ENCODE measurements around the gene SLC26A9.

SLC26A9 gene

DNA sequence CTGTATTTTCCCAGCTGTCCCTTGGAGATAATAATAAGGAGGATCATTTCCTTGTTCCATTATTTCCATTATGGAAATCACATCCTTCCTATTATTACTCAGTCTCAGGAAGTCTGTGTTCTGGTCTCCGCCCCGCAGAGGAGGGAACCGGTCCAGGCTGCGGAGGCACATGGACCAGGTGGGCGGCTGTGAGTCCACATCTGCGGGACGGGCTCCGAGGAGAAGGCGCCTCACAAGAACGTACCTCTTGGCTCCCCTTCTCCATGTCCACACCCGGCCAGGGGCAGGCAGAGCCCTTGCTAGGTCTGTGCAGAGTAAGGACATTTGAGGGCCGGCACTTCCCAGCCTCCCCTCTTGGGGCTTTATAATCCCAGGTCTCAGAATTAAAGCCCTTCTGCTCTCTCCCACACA lies 45.3 kb upstream of the SLC26A9 start:
- TF ChIP-seq FOXP2 (optimal IDR thresholded peaks at IDR 0.05; ENCODE audit: borderline replicate concordance, extremely low read depth, extremely low read length, insufficient read depth) (no peak), TAF1 (IDR thresholded peaks at IDR 0.05; ENCODE audit: borderline replicate concordance, insufficient read depth, low read length) (no peak), POLR2AphosphoS5 (IDR thresholded peaks at IDR 0.05; ENCODE audit: low read depth, low read length) (no peak), SIN3A (IDR thresholded peaks at IDR 0.05; ENCODE audit: borderline replicate concordance, insufficient read depth, low read length) (no peak)
- TF ChIP-seq, protein P1, sequence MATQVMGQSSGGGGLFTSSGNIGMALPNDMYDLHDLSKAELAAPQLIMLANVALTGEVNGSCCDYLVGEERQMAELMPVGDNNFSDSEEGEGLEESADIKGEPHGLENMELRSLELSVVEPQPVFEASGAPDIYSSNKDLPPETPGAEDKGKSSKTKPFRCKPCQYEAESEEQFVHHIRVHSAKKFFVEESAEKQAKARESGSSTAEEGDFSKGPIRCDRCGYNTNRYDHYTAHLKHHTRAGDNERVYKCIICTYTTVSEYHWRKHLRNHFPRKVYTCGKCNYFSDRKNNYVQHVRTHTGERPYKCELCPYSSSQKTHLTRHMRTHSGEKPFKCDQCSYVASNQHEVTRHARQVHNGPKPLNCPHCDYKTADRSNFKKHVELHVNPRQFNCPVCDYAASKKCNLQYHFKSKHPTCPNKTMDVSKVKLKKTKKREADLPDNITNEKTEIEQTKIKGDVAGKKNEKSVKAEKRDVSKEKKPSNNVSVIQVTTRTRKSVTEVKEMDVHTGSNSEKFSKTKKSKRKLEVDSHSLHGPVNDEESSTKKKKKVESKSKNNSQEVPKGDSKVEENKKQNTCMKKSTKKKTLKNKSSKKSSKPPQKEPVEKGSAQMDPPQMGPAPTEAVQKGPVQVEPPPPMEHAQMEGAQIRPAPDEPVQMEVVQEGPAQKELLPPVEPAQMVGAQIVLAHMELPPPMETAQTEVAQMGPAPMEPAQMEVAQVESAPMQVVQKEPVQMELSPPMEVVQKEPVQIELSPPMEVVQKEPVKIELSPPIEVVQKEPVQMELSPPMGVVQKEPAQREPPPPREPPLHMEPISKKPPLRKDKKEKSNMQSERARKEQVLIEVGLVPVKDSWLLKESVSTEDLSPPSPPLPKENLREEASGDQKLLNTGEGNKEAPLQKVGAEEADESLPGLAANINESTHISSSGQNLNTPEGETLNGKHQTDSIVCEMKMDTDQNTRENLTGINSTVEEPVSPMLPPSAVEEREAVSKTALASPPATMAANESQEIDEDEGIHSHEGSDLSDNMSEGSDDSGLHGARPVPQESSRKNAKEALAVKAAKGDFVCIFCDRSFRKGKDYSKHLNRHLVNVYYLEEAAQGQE (IDR thresholded peaks at IDR 0.05; ENCODE audit: insufficient read depth in 1 of 2, low read depth in 2 of 2, low read length in 2 of 2), result no peak

DNA sequence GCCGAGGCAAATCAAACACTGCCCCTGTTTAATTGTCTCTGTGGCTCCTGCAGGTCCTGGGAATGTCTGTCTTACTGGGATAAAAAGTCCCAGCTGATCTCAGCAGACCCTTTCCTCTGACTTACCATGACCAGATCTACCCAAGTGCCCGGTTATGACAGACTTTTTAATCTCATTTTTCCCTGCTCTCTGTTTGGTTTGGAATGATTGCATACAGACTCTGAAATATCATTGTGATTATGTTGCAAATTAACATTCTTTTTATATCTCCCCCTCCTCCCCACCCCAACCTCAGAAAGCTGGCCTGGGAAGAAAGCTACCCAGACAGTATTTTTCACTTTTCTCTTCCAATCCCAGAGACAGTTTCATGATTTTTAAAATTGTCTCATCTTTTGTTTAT lies 43.6 kb upstream of the SLC26A9 start:
- TF ChIP-seq SIN3A (IDR thresholded peaks at IDR 0.05; ENCODE audit: borderline replicate concordance, insufficient read depth, low read length), result no peak
- no peak for TF ChIP-seq POLR2AphosphoS5 (IDR thresholded peaks at IDR 0.05; ENCODE audit: low read depth, low read length)
- TF ChIP-seq TAF1 (IDR thresholded peaks at IDR 0.05; ENCODE audit: borderline replicate concordance, insufficient read depth, low read length), result no peak
- TF ChIP-seq, protein P1 (IDR thresholded peaks at IDR 0.05; ENCODE audit: insufficient read depth in 1 of 2, low read depth in 2 of 2, low read length in 2 of 2), result no peak
- TF ChIP-seq FOXP2 (optimal IDR thresholded peaks at IDR 0.05; ENCODE audit: borderline replicate concordance, extremely low read depth, extremely low read length, insufficient read depth), result no peak

DNA sequence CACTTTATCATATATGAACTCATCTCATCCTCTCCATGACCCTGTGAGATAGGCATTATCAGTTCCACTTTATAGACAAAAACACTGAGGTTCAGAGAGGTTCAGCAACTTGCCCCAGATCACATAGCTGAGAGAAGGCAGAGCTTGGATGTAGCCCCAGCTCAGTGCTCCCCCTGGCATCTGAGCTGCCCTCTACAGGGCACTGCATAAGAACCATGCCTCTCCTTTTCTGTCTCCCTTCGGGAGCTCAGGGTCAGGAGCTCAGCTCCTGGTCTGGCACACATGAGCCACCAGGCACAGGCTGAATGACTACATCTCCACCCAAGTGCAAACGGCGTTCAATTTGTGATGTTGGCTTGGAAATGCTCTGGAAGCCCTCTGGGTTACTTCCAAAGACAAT lies 43.0 kb upstream of the SLC26A9 start:
- no peak for TF ChIP-seq FOXP2 (optimal IDR thresholded peaks at IDR 0.05; ENCODE audit: borderline replicate concordance, extremely low read depth, extremely low read length, insufficient read depth)
- TF ChIP-seq, protein P1 (IDR thresholded peaks at IDR 0.05; ENCODE audit: insufficient read depth in 1 of 2, low read depth in 2 of 2, low read length in 2 of 2), result no peak
- no peak for TF ChIP-seq SIN3A (IDR thresholded peaks at IDR 0.05; ENCODE audit: borderline replicate concordance, insufficient read depth, low read length)
- no peak for TF ChIP-seq POLR2AphosphoS5 (IDR thresholded peaks at IDR 0.05; ENCODE audit: low read depth, low read length)
- TF ChIP-seq TAF1 (IDR thresholded peaks at IDR 0.05; ENCODE audit: borderline replicate concordance, insufficient read depth, low read length), result no peak

DNA sequence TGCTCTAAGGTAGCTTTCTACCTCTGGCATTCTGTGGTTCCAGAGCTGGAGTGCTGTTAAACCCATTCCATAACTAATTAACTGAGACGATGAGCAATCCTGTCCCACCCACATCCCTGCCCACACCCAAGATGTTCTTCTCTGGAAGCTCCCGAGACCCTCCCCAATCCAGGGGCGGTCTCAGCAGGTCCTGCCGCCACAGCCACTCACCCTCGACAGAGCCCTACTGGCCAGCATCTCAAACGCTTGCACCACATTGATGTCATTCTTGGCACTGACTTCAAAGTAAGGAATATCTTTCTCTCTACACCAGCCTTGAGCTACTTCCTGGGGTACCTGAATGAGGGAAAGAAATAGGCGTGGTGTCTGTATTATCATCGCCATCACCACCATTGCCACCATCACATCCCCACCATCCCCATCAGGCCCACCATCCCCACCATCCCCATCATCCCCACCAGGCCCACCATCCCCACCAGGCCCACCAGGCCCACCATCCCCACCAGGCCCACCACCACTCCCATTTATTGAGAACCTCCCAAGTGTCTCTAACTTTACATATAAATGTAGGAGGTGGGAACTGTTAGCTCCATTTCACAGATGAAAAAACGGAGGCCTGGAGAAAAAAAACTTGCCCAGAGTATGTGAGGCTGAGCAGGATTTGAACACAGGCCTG lies 42.2 kb upstream of the SLC26A9 start:
- TF ChIP-seq SIN3A (IDR thresholded peaks at IDR 0.05; ENCODE audit: borderline replicate concordance, insufficient read depth, low read length), result no peak

DNA sequence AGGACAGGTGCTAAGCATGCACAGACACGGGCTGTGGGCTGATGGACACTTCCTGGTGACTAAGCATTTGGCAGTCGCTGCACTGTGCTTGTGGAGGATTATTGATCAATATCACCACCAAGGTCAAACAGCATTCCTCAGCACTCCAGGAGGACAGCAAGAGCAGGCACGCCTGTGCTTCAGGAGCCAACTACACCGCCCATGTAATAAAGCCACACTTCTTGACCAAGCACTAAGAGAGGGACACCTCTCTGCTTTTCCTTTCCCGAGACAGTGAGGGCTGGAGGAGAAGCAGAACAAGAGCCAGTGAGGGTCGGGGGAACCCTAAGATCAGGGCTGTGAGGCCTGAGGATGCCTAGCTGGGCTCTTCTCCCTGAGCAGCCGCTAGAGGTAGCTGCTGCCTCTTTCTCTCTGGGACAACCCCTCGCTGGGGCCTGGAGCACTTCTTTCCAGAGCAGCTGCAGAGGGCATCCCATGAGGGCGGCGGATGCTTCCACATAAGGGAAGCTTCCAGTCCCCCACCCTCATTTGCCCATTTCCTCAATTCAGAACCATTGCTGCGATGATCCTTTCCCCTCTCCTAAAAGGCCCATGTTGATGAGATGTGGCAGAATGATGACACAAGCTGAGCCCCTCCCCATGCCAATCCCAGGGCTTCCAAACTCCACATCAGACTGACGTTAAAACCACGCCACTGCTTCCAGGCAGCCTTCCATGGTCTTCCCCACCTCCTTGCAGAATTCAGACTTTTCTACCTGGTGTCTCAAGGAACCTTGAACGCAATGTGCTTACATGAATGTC lies 40.9 kb upstream of the SLC26A9 start:
- TF ChIP-seq, protein P1 (IDR thresholded peaks at IDR 0.05; ENCODE audit: insufficient read depth in 1 of 2, low read depth in 2 of 2, low read length in 2 of 2), result no peak
- no peak for TF ChIP-seq SIN3A (IDR thresholded peaks at IDR 0.05; ENCODE audit: borderline replicate concordance, insufficient read depth, low read length)
- no peak for TF ChIP-seq POLR2AphosphoS5 (IDR thresholded peaks at IDR 0.05; ENCODE audit: low read depth, low read length)
- no peak for TF ChIP-seq TAF1 (IDR thresholded peaks at IDR 0.05; ENCODE audit: borderline replicate concordance, insufficient read depth, low read length)
- TF ChIP-seq FOXP2 (optimal IDR thresholded peaks at IDR 0.05; ENCODE audit: borderline replicate concordance, extremely low read depth, extremely low read length, insufficient read depth), result no peak

All from PFSK-1 (cell line).